GM12875 (cell line): ENCODE results near the gene PITPNM2.

Experiments
- H3K4me3 ChIP-seq: one replicate; pipeline ENCODE4 v1.5.1; 2011; ENCODE audit warnings: low read depth, low read length, control low read depth
- CTCF ChIP-seq: IDR thresholded peaks from 2 replicates; pipeline ENCODE4 v1.5.1; 2011; ENCODE audit warnings: low read depth, mild to moderate bottlenecking, control low read depth, inconsistent platforms, low read length, moderate library complexity, borderline replicate concordance; ENCODE audit not compliant: insufficient read depth

PITPNM2 gene

DNA sequence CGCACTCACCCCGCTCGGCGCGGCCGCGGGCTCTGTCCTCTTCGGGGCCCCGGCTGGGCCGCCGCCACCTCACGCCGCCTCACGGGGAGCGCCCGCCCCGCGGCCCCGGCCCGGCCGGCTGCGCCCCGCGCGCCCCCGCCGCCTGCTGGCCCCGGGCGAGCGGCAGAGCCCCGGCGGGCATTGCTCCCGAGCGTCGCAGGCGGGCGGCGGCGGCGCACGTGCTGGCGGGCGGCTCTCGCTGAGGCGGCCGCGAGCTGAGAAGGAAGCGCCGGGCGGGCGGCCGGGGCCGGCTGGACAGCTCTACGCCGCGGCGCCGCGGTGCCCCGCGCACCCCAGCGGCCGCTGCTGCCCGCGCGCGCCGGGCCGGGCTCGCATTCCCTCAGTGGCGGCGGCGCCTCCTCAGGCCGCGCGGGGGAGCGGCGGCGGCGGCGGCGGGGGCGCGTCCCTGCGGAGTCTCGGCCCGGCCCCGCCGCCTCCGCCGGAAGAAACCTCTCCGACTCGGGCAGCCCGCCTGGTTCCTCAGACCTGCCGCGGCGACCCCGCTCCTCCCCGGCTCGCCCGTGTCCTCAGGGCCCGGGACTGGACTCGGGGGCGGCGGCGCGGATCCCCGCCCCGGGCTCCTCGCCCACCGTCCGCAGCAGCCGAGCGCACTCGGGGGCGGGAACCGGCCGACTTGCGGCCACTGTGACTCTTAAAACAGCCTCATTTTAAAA lies at the start of gene PITPNM2:
Gene PITPNM2, minus strand, starts transcription at position 347 of the 713 bp plus-strand sequence. CDS start 116,500 bp downstream, outside the sequence.
- TF ChIP-seq CTCF: no peak

GRCh38 chr12:123200414-123200813 lies 49.5 kb upstream of the PITPNM2 start:
- H3K4me3 ChIP-seq: no peak overlapping the region
- no peak for TF ChIP-seq CTCF

More for the DNA sequence above, at the start of gene PITPNM2:
- peak within 1 kb of the TSS; percentile 54 for H3K4me3 ChIP-seq

DNA sequence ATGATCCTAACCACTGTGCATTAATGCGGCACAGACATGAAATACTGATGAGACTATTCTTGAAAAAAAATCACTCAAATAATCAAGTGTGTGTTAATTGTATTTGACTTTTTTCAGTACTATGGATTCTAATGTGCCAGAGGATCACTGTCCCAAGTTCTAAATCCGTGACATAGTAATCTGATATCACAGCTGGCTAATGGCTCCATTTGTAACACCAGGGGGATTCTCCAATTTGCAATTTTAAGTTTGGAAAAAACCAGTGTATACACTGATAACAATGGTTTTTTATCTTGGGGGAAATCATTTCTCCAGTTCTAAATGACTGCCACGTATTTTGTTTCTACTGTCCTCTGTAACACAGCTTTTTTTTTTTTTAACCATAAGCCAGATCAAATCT lies 49.0 kb upstream of the PITPNM2 start:
- H3K4me3 ChIP-seq: no peak overlapping the region

GRCh38 chr12:123187637-123188036 lies 36.7 kb upstream of the PITPNM2 start:
- H3K4me3 ChIP-seq: no peak overlapping the region
- no peak for TF ChIP-seq CTCF

More for the DNA sequence above, 49.0 kb upstream of the PITPNM2 start:
- TF ChIP-seq CTCF: no peak

DNA sequence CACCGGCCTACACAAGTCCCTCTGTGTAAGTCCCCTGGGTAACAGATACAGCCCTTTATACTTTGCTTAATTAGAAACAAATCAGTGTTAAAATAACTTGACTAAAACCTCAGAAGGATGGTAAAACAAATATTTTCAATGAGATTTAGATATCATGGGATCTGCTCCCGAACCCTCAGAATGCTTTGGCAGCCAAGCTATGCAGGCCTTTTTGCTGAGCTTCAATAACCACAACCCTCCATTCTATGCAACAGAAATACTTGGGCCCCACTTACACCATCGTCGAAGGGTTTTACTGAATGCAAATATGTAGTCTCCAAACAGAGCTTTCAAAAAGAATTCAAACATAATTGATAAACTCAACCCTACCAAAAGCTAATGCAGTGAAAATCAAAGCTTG lies 29.3 kb upstream of the PITPNM2 start:
- no peak overlapping the region for H3K4me3 ChIP-seq
- TF ChIP-seq CTCF: no peak

GRCh38 chr12:123171967-123172366 lies 21.1 kb upstream of the PITPNM2 start:
- no peak for TF ChIP-seq CTCF
- no peak overlapping the region for H3K4me3 ChIP-seq

DNA sequence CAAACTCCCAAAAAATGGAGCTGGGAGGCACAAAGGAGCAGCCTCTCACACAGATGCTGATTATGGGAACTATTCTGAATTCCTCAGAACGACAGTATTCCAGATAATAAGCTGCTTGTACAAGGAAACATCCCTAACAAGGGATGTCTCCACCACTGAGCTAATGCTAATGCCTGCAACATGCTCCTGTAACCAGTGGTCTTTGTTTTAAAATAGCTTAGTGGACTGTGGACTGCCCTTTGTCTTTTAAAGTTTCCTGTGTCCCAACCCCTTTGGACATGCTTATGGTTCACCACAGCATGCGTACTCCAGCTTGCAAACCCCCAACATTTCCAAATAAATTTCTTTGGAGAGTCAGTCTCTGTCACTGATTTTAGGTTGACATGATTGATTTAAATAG lies 16.4 kb upstream of the PITPNM2 start:
- H3K4me3 ChIP-seq: no peak overlapping the region
- TF ChIP-seq CTCF: no peak
